GM21515 (cell line): ENCODE results near the gene MDGA2.
"Not testable (repeated sequence)": the region's sequence is repeated elsewhere in the genome, so short reads cannot be mapped to it uniquely, and the experiment has no call there.

Source experiments
- ATAC-seq: cut with Tn5 transposase; IDR thresholded peaks from one replicate; pipeline ENCODE4 v1.9.1; 2021; ENCODE audit not compliant: unreplicated experiment

Gene MDGA2

GRCh38 chr14:47246367-47246766 is 429.0 kb downstream of the MDGA2 start:
- ATAC-seq = no peak

DNA sequence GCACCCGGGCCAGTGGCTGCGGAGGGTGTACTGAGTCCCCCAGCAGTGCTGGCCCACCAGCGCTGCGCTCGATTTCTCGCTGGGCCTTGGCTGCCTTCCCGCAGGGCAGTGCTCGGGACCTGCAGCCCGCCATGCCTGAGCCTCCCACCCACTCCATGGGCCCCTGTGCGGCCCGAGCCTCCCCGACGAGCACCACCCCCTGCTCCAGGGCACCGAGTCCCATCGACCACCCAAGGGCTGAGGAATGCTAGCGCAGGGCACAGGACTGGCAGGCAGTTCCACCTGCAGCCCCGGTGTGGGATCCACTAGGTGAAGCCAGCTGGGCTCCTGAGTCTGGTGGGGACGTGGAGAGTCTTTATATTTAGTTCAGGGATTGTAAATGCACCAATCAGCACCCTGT is 432.8 kb downstream of the MDGA2 start:
- not testable (repeated sequence) for ATAC-seq

DNA sequence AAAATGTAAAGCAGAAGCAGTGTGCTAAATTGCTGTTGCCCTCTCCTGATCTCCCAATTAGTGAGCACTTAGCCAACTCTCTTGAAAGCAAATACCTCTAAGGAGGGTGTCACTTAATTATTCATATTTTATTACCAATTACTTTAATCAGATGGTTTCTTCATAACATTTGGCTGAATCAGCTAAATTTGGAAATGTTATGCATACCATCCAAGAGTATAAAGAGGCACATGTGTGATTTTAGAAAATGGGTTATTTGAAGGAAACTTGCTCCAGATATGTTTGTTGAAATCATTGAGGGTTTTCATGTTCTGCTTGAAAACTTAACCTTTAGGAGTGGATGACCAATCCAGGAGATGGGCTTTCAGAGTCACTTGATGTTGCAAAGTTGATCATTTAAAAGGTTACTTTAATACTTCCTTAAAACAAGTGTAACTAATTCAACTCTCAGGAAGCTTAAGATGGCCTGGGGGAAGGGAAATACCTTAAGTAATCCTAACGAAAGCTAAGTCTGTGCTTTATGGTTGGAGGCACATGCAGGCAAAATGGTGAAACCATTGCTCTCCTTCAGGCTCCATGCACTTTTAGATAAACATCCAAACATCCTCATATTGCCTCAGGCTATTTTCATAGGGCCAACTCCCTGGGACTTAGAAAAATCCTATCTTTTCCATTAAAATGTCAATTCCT is 434.5 kb downstream of the MDGA2 start:
- no peak for ATAC-seq

GRCh38 chr14:47235619-47236018 is 439.8 kb downstream of the MDGA2 start:
- ATAC-seq = no peak

DNA sequence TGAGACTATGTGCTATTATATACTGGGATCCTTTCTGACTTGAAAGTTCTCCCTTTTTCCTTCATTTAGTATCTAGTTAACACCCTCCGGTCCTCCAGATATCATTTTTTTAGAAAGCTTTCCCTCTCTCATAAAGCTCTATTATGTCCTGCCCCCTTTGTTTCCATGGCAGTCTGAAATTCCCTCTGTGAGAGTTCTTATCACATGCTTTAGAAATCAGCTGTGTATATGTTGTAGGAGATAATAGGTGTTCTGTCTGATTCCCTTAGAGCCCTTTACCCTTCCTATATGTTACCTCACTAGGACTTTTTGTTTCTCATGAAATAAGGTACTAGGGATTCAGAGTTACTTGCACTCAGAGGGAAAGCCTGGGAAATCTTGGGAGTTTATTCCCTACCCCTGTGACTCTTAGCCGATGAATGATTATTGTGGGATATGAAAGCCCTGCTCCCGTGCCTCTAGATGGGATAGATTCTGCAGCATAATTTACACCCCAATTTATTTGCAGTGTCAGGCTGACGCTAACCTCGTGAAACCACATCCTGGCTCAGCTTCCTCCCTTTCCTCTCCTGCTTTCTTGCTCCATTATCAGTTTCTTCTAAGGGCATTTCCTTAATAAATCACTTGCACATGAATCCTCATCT is 448.4 kb downstream of the MDGA2 start:
- no peak for ATAC-seq

DNA sequence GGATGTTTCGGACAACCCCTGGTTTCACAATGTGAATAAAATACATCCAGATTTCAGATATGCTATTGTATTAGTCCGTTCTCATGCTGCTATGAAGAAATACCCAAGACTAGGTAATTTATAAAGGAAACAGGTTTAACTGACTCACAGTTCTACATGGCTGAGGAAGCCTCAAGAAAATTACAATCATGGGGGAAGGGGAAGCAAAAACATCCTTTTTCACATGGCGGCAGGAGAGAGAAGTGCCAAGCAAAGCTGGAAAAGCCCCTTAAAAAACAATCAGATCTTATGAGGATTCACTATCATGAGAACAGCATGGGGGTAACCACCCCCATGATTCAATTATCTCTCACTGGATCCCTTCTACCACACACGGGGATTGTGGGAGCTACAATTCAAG is 451.7 kb downstream of the MDGA2 start:
- no peak for ATAC-seq

DNA sequence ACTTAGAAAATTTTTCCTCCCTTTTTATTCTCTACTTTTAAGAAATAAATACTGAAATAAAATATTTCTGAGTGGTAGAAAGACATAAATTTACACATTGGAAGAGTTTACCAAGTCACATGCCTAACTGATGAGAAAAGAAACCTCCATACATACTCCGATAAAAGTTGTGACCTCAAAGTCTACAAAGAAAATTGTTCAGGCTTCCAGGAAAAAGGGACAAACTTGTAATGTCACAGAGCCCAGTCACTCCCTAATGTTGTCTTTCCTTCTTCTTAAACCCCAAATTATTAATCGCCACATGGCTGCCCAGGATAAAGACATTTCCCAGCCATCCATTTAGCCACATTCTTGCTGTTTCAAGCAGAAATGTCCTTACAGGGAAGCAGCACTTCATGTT is 455.3 kb downstream of the MDGA2 start:
- ATAC-seq = no peak

DNA sequence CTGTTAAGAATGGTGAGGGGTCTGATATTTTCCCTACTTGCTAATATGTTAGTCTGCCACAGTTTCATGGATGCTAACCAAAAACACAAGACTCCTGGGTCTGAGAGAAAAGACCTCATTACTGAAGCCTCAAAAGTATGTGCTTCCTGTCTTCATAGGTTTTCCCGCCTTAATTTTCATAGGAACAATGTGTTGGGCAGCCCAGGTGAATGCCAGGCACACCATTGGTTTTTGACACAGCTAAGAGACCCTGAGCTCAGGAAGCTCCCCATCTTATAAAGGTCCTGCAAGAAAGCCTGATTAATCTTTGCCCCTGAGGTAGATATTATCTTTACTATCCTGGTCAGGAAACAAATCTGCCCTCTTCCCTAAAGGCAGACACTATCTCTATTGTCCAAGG is 464.1 kb downstream of the MDGA2 start:
- no peak for ATAC-seq

DNA sequence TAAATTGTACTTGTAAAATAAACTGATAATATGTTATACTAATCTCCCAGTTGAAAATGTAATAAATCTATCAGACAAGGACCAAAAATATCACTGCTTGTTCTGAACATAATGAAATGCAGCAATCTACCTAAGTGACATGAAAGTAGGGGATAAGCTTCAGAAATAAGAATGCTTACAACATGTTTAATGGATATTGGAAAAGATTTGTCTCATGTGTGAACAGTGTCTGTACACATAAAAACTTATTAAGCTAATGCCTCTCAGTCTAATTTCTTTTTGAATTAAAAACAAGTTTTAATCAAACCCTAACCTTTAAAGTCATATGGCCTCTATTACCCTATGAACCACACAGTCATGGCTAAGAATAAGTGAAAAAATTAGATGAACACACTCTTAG is 465.3 kb downstream of the MDGA2 start:
- no peak for ATAC-seq

GRCh38 chr14:47208434-47208833 is 467.0 kb downstream of the MDGA2 start:
- ATAC-seq = no peak

DNA sequence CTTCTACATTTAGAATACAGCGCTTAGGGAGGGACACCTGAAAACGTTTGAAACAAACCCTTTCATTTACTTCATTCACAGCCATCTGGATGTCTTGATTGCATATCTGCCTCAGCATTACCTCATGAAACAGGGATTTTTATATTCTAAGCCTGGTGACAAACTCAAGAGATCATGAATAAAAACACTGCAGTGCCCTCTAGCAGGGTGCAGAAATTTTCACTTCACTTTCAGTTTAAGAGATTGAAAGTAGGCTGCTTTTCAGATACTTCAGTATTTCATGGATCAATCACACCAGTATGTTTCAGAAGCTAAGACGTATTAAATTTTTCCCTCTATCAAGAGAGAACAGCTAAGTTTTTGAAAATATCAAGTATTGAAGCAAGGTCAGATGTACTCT is 467.8 kb downstream of the MDGA2 start:
- no peak for ATAC-seq

GRCh38 chr14:47200740-47201139 is 474.7 kb downstream of the MDGA2 start:
- ATAC-seq = no peak

- ATAC-seq = no peak
Observed at GRCh38 chr14:47195582-47195981, 479.8 kb downstream of the MDGA2 start.

- ATAC-seq = no peak
Observed at GRCh38 chr14:47194055-47194454, 481.4 kb downstream of the MDGA2 start.

- ATAC-seq = not testable (repeated sequence)
Observed at GRCh38 chr14:47192203-47192602, 483.2 kb downstream of the MDGA2 start.

DNA sequence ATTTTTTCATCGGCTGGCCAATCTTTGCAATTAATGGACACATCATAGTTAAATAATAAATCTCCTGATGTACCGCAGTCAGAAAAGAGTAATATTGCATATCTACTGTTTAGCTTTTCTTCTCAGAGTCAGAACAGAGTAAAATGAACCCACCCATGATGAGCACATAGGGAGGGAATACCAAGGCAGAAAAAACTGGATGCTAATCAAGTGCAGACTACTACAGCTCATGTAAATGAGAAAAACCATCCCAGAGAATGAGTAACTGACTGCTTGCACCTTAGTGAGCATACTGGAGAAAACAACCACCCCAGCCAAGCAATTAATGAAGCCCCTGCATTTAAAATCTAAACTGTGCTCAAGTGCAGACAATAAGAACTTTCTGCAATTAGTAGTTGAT is 483.7 kb downstream of the MDGA2 start:
- no peak for ATAC-seq

DNA sequence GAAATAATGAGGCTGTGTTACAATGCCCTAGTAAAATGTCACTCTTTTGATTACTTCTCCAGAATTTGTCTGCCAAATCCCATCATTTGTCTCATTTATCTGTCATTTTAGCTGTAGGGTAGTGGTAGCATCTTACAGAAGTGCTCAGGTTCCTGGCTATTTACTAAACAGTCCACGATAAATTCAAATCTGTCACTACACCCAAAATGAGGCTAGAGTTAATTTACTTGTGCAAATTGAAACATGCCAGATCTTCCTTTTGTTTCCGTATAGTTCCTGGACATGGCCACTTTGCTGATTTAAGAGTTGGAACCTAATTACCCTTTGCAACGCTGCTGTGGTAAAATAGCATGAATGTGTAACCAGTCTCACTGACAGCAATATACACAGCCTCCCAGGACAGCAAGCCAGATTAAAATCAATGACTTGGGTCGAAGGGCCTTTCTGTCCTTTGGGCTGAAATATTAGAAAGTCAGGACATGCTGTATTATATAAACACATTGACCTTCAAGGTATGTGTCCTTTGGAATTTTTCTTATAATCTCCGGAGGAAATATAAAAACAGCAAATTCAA is 485.4 kb downstream of the MDGA2 start:
- ATAC-seq = no peak

DNA sequence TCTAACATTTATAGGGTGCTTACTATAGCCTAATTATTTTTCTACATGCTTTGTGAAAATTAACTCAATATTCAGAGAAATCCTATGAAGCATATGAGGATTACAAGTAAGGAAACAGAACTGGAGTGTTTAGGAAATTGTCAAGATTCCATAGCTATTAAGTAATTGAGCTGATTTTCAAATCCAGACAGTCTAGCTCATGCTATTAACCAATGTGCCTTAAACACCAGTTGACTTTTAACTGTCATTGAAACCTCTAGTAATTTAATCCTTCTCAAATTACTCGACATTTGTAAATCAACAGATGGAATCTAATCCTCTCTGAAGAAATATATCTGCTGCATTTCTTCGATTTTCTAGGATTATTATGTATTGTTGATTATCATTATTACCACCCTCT is 488.9 kb downstream of the MDGA2 start:
- no peak for ATAC-seq

DNA sequence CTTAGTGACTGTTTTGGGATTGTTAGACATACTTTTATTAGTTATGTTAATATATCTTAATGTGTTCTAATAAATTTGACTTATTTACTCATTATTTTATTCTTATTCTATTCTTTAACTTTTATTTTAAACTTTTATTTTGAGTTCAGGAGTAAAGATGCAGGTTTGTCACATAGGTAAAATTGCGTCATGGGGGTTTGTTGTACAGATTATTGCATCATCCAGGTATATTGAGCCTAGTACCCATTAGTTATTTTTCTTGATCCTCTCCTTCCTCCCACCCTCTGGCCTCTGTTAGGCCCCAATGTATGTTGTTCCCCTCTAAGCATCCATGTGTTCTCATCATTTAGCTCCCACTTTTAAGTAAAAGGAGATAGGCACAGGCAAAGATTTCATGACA is 495.5 kb downstream of the MDGA2 start:
- ATAC-seq = no peak

- not testable (repeated sequence) for ATAC-seq
Observed at GRCh38 chr14:47171896-47172295, 503.5 kb downstream of the MDGA2 start.

DNA sequence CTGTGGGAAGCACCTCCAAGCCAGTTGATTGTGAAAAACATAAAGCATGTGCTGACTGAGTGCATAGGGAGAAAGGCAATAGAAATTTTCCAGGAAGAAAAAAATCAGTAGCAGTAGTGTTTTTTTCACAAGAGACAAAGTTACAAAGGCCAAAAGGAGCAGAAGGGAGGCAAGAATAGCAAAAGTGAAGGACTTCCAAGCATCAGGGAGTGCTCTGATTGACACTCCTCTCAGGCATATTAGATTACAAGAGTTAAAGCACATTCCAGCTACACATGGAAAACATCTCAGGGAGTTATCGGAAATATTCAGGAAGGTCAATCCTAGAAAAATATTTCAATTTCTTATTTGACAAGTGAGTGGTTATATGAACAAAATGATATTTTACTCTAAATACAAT is 508.0 kb downstream of the MDGA2 start:
- ATAC-seq = no peak

DNA sequence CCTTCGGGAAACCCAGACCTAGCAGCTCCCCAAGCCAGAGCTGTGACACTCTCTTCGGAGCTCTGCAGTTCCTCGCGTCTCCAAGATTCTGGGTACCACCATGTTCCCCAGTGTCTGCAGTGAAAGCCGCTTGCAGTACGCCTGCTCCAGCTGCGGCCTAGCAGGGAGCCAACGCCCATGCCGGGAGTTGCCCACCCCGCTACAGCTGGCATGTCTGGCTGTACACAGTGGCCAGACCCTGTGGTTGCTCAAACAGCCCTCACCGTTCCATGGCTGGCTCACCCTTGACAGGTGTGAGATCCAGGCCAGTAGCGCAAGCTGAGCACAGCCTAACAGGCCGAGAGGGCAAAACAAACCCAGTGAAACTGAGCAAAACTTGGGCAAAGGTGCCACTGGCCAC is 520.0 kb downstream of the MDGA2 start:
- no peak for ATAC-seq
